HFF-Myc (cell line): Measurements from ENCODE around the gene IER2.
"Not testable (repeated sequence)": the region's sequence is repeated elsewhere in the genome, so short reads cannot be mapped to it uniquely, and the experiment has no call there.

ENCODE experiments used
- DNase-seq: peaks from one replicate; pipeline ENCODE4 v3.0.0-alpha.2; 2011; ENCODE audit warnings: low read depth; ENCODE audit errors: extremely low read depth
- H3K4me3 ChIP-seq: replicated peaks from 2 replicates; pipeline ENCODE4 v1.5.1; 2011; ENCODE audit warnings: low read depth, mild to moderate bottlenecking, control low read depth, low read length
- TF ChIP-seq, protein P1 (sequence below): IDR thresholded peaks from 2 replicates; pipeline ENCODE4 v1.5.1; 2012; ENCODE audit warnings: mild to moderate bottlenecking, low read depth, low read length, control low read depth; ENCODE audit errors: missing control alignments

The IER2 gene

DNA sequence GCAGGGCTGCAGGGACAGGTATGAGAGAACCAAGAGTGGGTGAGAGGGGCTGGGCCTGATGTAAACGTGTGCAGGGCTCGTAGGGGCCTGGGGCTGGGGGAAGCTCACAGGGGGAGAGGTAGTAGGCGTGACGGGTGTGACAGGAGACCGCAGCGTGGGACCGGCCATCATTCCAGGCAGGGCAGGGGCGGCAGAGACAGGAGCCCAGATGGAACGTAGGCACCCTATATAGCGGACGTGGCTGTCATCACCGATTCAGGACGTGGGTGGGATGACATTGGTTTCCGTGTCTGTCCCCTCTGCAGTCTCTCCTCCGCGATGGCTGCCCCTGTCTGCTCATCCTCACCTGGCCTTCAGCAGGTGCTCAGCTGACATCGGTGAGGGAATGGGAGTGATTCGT lies 48.4 kb downstream of the IER2 start:
- no peak for DNase-seq
- H3K4me3 ChIP-seq, result no peak overlapping the region
- TF ChIP-seq, protein P1, sequence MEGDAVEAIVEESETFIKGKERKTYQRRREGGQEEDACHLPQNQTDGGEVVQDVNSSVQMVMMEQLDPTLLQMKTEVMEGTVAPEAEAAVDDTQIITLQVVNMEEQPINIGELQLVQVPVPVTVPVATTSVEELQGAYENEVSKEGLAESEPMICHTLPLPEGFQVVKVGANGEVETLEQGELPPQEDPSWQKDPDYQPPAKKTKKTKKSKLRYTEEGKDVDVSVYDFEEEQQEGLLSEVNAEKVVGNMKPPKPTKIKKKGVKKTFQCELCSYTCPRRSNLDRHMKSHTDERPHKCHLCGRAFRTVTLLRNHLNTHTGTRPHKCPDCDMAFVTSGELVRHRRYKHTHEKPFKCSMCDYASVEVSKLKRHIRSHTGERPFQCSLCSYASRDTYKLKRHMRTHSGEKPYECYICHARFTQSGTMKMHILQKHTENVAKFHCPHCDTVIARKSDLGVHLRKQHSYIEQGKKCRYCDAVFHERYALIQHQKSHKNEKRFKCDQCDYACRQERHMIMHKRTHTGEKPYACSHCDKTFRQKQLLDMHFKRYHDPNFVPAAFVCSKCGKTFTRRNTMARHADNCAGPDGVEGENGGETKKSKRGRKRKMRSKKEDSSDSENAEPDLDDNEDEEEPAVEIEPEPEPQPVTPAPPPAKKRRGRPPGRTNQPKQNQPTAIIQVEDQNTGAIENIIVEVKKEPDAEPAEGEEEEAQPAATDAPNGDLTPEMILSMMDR, result no peak

DNA sequence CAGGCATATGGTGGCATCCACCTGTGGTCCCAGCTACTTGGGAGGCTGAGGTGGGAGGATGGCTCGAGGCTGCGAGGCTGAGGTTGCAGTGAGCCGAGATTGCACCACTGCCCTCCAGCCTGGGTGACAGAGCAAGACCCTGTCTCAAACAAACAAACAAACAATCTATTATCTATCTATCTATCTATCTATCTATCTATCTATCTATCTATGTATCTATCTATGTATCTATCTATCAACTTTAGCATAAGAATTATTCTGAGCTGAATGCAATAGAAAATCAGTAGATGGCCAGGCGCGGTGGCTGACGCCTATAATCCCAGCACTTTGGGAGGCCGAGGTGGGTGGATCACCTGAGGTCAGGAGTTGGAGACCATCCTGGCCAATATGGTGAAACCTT lies 51.9 kb downstream of the IER2 start:
- not testable (repeated sequence) for H3K4me3 ChIP-seq, DNase-seq
